ENCODE measurements around the gene IRAG1.

The IRAG1 gene

GRCh38 chr11:10663990-10664389, 29.6 kb downstream of the IRAG1 start:
- TF ChIP-seq TCF12 (IDR thresholded peaks at IDR 0.05; ENCODE audit: low read depth) (no peak), ZBTB7A (IDR thresholded peaks at IDR 0.05; ENCODE audit: low read depth) (no peak)

GRCh38 chr11:10663365-10663764, 30.2 kb downstream of the IRAG1 start:
- TF ChIP-seq YY1 (IDR thresholded peaks at IDR 0.05; ENCODE audit: low read depth) (no peak), CEBPB (IDR thresholded peaks at IDR 0.05) (no peak), RAD21 (IDR thresholded peaks at IDR 0.05; ENCODE audit: low read depth) (no peak), TCF12 (IDR thresholded peaks at IDR 0.05; ENCODE audit: low read depth) (no peak), TAF1 (IDR thresholded peaks at IDR 0.05; ENCODE audit: low read depth) (no peak), CREB1 (IDR thresholded peaks at IDR 0.05; ENCODE audit: low read depth) (no peak), ZBTB7A (IDR thresholded peaks at IDR 0.05; ENCODE audit: low read depth) (no peak), REST (IDR thresholded peaks at IDR 0.05; ENCODE audit: low read depth) (no peak), EGR1 (IDR thresholded peaks at IDR 0.05) (no peak), MAX (IDR thresholded peaks at IDR 0.05) (no peak), TEAD4 (IDR thresholded peaks at IDR 0.05) (no peak), NFIC (IDR thresholded peaks at IDR 0.05) (no peak)

- TF ChIP-seq TAF1 (IDR thresholded peaks at IDR 0.05; ENCODE audit: low read depth) (no peak), EP300 (IDR thresholded peaks at IDR 0.05; ENCODE audit: borderline replicate concordance) (no peak), NFIC (IDR thresholded peaks at IDR 0.05) (no peak), REST (IDR thresholded peaks at IDR 0.05; ENCODE audit: low read depth) (no peak), YY1 (IDR thresholded peaks at IDR 0.05; ENCODE audit: low read depth) (no peak), EGR1 (IDR thresholded peaks at IDR 0.05) (no peak), TCF12 (IDR thresholded peaks at IDR 0.05; ENCODE audit: low read depth) (no peak), CEBPB (IDR thresholded peaks at IDR 0.05) (no peak), FOXM1 (IDR thresholded peaks at IDR 0.05; ENCODE audit: borderline replicate concordance, low read depth) (no peak), RAD21 (IDR thresholded peaks at IDR 0.05; ENCODE audit: low read depth) (no peak), TEAD4 (IDR thresholded peaks at IDR 0.05) (no peak), MAX (IDR thresholded peaks at IDR 0.05) (no peak), USF1 (IDR thresholded peaks at IDR 0.05) (no peak)
These were observed 33.2 kb downstream of the IRAG1 start for GRCh38 chr11:10660323-10660722.

- TF ChIP-seq CREB1 (IDR thresholded peaks at IDR 0.05; ENCODE audit: low read depth): no peak
- TF ChIP-seq REST (IDR thresholded peaks at IDR 0.05; ENCODE audit: low read depth): no peak
- peak; percentile 72 for TF ChIP-seq CEBPB (IDR thresholded peaks at IDR 0.05)
- TF ChIP-seq TAF1 (IDR thresholded peaks at IDR 0.05; ENCODE audit: low read depth): no peak
- peak; percentile 28; the same call in 1 of the 2 replicates for TF ChIP-seq NFIC (IDR thresholded peaks at IDR 0.05)
- no peak for TF ChIP-seq TCF12 (IDR thresholded peaks at IDR 0.05; ENCODE audit: low read depth)
- no peak for TF ChIP-seq MAX (IDR thresholded peaks at IDR 0.05)
- no peak for TF ChIP-seq FOXM1 (IDR thresholded peaks at IDR 0.05; ENCODE audit: borderline replicate concordance, low read depth)
- no peak for TF ChIP-seq USF1 (IDR thresholded peaks at IDR 0.05)
- no peak for TF ChIP-seq ZBTB7A (IDR thresholded peaks at IDR 0.05; ENCODE audit: low read depth)
- no peak for TF ChIP-seq RAD21 (IDR thresholded peaks at IDR 0.05; ENCODE audit: low read depth)
- TF ChIP-seq TEAD4 (IDR thresholded peaks at IDR 0.05): 0 out of 2 replicates have a peak, but pooled peaks have one; percentile 21
- TF ChIP-seq EGR1 (IDR thresholded peaks at IDR 0.05): no peak
- TF ChIP-seq EP300 (IDR thresholded peaks at IDR 0.05; ENCODE audit: borderline replicate concordance): no peak
- no peak for TF ChIP-seq YY1 (IDR thresholded peaks at IDR 0.05; ENCODE audit: low read depth)
These were observed 34.0 kb downstream of the IRAG1 start for GRCh38 chr11:10659339-10660216.
